ENCODE results near the gene VCL. TPM values are rescaled to one million over a fixed set of nuclear protein-coding genes. Genes with fewer than 3 reads are reported as not detected.

VCL gene
- total and polyA plus RNA-seq, 7 donors: 6.2 to 451 (median 179) TPM

DNA sequence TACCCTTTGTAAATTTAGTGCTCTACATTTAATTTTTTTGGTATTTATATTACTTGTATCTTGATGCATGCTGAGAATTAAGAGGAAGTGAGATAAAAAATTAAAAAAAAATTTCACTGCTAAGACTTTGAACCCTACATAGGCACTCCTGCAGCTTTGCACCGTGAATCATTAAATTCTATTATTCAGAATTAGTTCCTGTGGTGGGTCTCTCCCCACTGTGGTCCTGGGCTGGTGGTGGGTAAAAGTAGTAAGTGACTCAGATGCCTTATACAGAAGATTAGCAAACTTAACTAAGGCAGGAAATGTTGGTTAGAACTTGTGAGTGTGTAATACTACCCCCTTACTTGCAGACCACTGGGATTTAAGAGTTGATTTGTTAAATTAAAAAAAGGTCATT is 80.1 kb downstream of the VCL start:
- TF ChIP-seq POLR2A (IDR thresholded peaks at IDR 0.05) (no peak), POLR2AphosphoS5 (IDR thresholded peaks at IDR 0.05) (no peak), EP300 (IDR thresholded peaks at IDR 0.05) (no peak)
- TF ChIP-seq, protein P1, sequence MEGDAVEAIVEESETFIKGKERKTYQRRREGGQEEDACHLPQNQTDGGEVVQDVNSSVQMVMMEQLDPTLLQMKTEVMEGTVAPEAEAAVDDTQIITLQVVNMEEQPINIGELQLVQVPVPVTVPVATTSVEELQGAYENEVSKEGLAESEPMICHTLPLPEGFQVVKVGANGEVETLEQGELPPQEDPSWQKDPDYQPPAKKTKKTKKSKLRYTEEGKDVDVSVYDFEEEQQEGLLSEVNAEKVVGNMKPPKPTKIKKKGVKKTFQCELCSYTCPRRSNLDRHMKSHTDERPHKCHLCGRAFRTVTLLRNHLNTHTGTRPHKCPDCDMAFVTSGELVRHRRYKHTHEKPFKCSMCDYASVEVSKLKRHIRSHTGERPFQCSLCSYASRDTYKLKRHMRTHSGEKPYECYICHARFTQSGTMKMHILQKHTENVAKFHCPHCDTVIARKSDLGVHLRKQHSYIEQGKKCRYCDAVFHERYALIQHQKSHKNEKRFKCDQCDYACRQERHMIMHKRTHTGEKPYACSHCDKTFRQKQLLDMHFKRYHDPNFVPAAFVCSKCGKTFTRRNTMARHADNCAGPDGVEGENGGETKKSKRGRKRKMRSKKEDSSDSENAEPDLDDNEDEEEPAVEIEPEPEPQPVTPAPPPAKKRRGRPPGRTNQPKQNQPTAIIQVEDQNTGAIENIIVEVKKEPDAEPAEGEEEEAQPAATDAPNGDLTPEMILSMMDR (IDR thresholded peaks at IDR 0.05): no peak
- peaks cover 5 to 50% (median 21%) of the 10 kb centered on the region in 4 donors for H3K36me3 ChIP-seq
- no peak overlapping the region for H3K4me3 ChIP-seq
- H3K4me1 ChIP-seq: peaks cover 0 to 81% (median 56%) of the 10 kb centered on the region in 4 donors
- H3K27ac ChIP-seq: peak overlapping the region; percentile 10 to 58 (median 38)
- intact Hi-C loops (cut with DNase I): loop anchor here (5.0 kb wide), 1 partner anchor 41 kb away; no protein-coding TSS in a partner anchor
- no peaks in the 10 kb centered on the region for H3K27me3 ChIP-seq
- 7 to 18% methylated on average over 1 of the region's 1 CpG for WGBS, 2 donors
- no peaks in the 10 kb centered on the region for H3K9me3 ChIP-seq
- no peak for DNase-seq

DNA sequence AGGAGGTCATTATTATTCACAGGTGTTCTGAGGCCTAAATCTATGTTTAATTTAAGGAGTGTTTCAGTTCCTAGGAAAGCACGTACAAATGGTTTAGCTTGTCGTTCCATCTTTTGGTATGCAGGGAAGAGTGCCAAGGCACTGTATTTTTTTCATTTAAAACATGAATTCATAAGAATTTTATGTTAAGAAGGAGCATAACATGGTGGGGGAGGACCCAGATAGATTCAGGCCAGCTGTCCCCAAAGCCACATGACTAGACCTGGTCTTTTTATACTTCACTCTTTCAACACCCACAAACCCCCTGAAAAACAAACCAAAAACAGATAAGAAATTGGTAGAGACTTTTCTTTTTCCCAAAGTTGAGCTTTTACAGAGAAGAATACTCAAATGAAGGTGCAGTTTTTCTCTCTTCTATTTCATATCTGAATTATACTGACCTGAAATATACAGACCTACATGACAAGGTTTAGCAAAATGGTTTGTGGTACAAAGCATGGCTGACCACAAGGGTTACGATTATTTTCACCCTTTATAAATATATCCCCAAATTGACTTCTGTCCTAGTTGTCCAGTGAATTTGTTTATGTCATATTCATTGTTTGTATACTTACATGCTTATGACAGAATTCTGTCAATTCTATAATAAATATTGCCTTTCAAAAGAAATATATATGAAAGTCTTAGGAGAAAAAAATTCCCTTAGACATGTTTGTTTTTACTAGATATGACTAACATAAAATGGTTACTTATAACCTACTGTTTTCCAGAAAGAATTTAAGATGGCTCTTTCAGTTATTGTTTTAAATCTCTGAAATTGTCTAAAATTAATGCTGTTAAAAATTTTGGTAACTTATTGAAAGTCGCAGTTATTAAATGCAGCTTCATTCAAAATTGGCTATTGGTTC is 81.4 kb downstream of the VCL start:
- TF ChIP-seq POLR2AphosphoS5 (IDR thresholded peaks at IDR 0.05) (no peak), EP300 (IDR thresholded peaks at IDR 0.05) (no peak), POLR2A (IDR thresholded peaks at IDR 0.05) (no peak)
- TF ChIP-seq, protein P1 (IDR thresholded peaks at IDR 0.05): no peak
- peak overlapping the region; percentile 22 to 58 (median 52) for H3K27ac ChIP-seq
- H3K36me3 ChIP-seq: peaks cover 0 to 50% (median 13%) of the 10 kb centered on the region in 4 donors
- intact Hi-C loops (cut with DNase I): loop anchor here (5.0 kb wide), 1 partner anchor 42 kb away; no protein-coding TSS in a partner anchor
- 78 to 84% methylated on average over 4 of the region's 4 CpGs for WGBS, 2 donors
- no peak overlapping the region for H3K4me3 ChIP-seq
- peaks cover 0 to 77% (median 53%) of the 10 kb centered on the region in 4 donors for H3K4me1 ChIP-seq
- no peaks in the 10 kb centered on the region for H3K9me3 ChIP-seq
- H3K27me3 ChIP-seq: no peaks in the 10 kb centered on the region
- no peak for DNase-seq

DNA sequence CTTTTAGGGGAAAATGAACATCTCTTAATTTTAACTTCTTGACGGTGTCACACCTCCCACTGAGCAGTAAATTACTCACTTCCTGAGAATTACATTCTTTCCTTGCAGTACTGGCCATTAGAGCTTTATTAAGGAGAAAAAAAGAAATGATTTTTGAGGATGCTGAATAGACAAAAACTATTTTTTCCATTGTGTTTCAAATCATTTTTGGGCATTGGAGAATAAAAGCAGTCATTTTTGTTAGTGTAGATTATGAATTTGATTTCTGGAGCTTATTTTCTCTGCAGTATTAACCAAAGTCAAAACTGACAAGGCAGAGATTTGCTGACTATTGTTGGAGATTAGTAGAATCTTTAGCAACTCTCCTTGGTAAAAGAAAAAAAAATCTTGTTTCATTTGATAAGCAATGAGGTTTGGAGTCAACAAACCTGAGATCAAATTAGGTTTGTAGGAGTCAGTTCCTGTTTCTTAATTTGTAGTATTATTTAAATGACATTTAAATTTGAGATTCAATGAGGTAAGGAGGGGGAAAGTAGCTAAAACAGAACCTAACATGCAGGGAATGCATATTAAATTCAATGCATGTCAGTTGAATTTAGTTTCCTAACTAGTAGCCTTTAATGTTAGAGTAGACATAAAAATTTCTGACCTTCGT is 82.1 kb downstream of the VCL start:
- H3K27me3 ChIP-seq: no peaks in the 10 kb centered on the region
- intact Hi-C loops (cut with DNase I): loop anchor here (2.0 to 5.0 kb wide), 4 partner anchors 43 to 138 kb away; partner anchors contain the start of gene VCL
- peak overlapping the region in 3 of 4 donors; percentile 33 to 58 (median 58) for H3K27ac ChIP-seq
- peaks cover 0 to 50% (median 12%) of the 10 kb centered on the region in 4 donors for H3K36me3 ChIP-seq
- 59 to 66% methylated on average over 2 of the region's 2 CpGs for WGBS, 2 donors
- peaks cover 0 to 72% (median 54%) of the 10 kb centered on the region in 4 donors for H3K4me1 ChIP-seq
- TF ChIP-seq POLR2AphosphoS5 (IDR thresholded peaks at IDR 0.05) (no peak), EP300 (IDR thresholded peaks at IDR 0.05) (no peak), POLR2A (IDR thresholded peaks at IDR 0.05) (no peak)
- TF ChIP-seq, protein P1 (IDR thresholded peaks at IDR 0.05): no peak
- no peaks in the 10 kb centered on the region for H3K9me3 ChIP-seq
- no peak overlapping the region for H3K4me3 ChIP-seq
- no peak for DNase-seq

DNA sequence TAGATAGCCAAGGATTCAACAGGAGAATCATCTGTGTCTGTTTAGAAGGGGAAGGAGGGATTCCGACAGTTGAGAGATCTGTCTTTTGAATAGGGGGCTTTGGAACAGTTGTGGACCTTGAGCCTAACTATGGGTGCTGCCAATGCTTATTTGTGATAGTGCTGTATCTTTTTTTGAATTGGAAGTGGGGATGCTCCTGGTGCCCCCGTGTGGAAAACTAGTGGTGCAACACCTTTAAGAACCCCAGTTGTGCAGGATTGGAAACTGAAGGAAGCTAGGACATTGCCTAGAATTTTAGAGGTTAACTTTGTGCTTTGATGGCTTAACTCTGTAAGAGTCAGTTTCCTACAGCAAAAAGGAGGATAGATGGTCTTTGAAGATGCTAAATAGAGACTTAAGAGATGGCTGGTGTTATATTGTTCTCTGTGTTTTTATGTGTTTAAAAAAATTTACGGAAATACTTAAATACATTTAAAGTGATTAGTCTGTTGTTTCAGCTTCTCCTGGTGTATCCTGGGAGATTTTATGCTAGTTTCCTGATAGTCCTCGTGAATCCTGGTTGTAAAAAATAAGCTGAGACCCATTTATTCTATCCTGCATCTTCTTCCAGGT is 83.4 kb downstream of the VCL start:
- TF ChIP-seq, protein P1 (IDR thresholded peaks at IDR 0.05): peak; percentile 54 to 69 (median 62)
- TF ChIP-seq POLR2AphosphoS5 (IDR thresholded peaks at IDR 0.05): no peak
- peak overlapping the region; percentile 27 to 58 (median 44) for H3K27ac ChIP-seq

More for the DNA sequence above, 83.4 kb downstream of the VCL start:
- DNase-seq: peak; percentile 69
- 51 to 61% methylated on average over 4 of the region's 4 CpGs for WGBS, 2 donors
- Histone ChIP-seq H3K4me1 (peaks cover 0 to 60% (median 52%) of the 10 kb centered on the region in 4 donors), H3K27me3 (no peaks in the 10 kb centered on the region), H3K9me3 (no peaks in the 10 kb centered on the region), H3K4me3 (no peak overlapping the region), H3K36me3 (peaks cover 0 to 47% (median 9%) of the 10 kb centered on the region in 4 donors)
- intact Hi-C loops (cut with DNase I): loop anchor here (1.0 to 5.0 kb wide), 4 partner anchors 82 to 195 kb away; partner anchors contain the start of gene VCL
